SK-N-SH (cell line): ENCODE results near the gene COL24A1. TPM values are rescaled to one million over a fixed set of nuclear protein-coding genes. Genes with fewer than 3 reads are reported as not detected.

Experiments
- CTCF ChIA-PET: fragments of 300-600, 350-600 bp; formaldehyde crosslinking; extraction: SDS; loops from one replicate; lab custom pipeline; 2021; lab: Yijun Ruan, JAX
- POLR2A ChIA-PET: fragments of 350-600 bp; sonication (Branson Sonifier 250); formaldehyde crosslinking; extraction: SDS; loops from one replicate; lab custom pipeline; 2020; ENCODE audit warnings: antibody characterized with exemption, inconsistent platforms; lab: Yijun Ruan, JAX
- DNase-seq: peaks from one replicate; pipeline ENCODE4 v3.0.0; 2012
- H2AFZ ChIP-seq: fragments of 200-600 bp; sonication (generic); 2 replicates; pipeline ENCODE4 v1.8.1; 2016; ENCODE audit warnings: antibody characterized with exemption, mild to moderate bottlenecking, low read depth
- H3F3A ChIP-seq: fragments of 200-600 bp; sonication (generic); replicated peaks from 2 replicates; pipeline ENCODE3; 2016; ENCODE audit warnings: antibody characterized with exemption, mild to moderate bottlenecking; ENCODE audit not compliant: insufficient read depth
- H3K27ac ChIP-seq, 2 experiments: fragments of 200-500 bp in 1 of 2; fragments of 200-600 bp in 1 of 2; sonication (Bioruptor generic) in 1 of 2; sonication (generic), shearing (Covaris generic) in 1 of 2; 2 replicates each; pipeline versions ENCODE4 v1.5.1 to v1.6.1; 2014 to 2016; ENCODE audit warnings: low read depth in 2 of 2, inconsistent platforms in 1 of 2, low read length in 1 of 2, mild to moderate bottlenecking in 1 of 2, mixed read lengths in 1 of 2
- H3K27me3 ChIP-seq: fragments of 200-600 bp; sonication (generic), shearing (Covaris generic); 2 replicates; pipeline ENCODE4 v1.6.1; 2016; ENCODE audit warnings: mixed run types; ENCODE audit not compliant: insufficient read depth
- H3K36me3 ChIP-seq, 2 experiments: fragments of 200-500 bp in 1 of 2; fragments of 200-600 bp in 1 of 2; sonication (Bioruptor generic) in 1 of 2; sonication (generic) in 1 of 2; replicated peaks in 1 of 2; 2 replicates each; pipeline versions ENCODE3 to v1.5.1; 2014 to 2016; ENCODE audit warnings: low read length in 1 of 2, mild to moderate bottlenecking in 1 of 2; ENCODE audit not compliant: insufficient read depth in 2 of 2, control insufficient read depth in 1 of 2
- H3K4me1 ChIP-seq, 2 experiments: fragments of 200-500 bp in 1 of 2; fragments of 200-600 bp in 1 of 2; sonication (Bioruptor generic) in 1 of 2; sonication (generic), shearing (Covaris generic) in 1 of 2; 2 replicates each; pipeline versions ENCODE4 v1.5.1 to v1.6.1; 2014 to 2016; ENCODE audit warnings: low read depth in 1 of 2, low read length in 1 of 2, mixed run types in 1 of 2; ENCODE audit not compliant: insufficient read depth in 2 of 2, control insufficient read depth in 1 of 2
- H3K4me2 ChIP-seq: fragments of 200-600 bp; sonication (generic), shearing (Covaris generic); 2 replicates; pipeline ENCODE4 v1.6.1; 2017; ENCODE audit warnings: mixed run types
- H3K4me3 ChIP-seq, 2 experiments: fragments of 200-500 bp in 1 of 2; fragments of 200-600 bp in 1 of 2; sonication (Bioruptor generic) in 1 of 2; sonication (generic), shearing (Covaris generic) in 1 of 2; 2 replicates each; pipeline versions ENCODE4 v1.5.1 to v1.8.1; 2014 to 2016; ENCODE audit warnings: low read depth in 2 of 2, inconsistent platforms in 1 of 2, low read length in 1 of 2, mild to moderate bottlenecking in 1 of 2, mixed read lengths in 1 of 2, moderate library complexity in 1 of 2
- H3K79me2 ChIP-seq: fragments of 200-600 bp; sonication (generic); 2 replicates; pipeline ENCODE4 v1.8.1; 2017; ENCODE audit warnings: mild to moderate bottlenecking; ENCODE audit not compliant: insufficient read depth
- H3K9ac ChIP-seq: fragments of 200-600 bp; sonication (generic); 2 replicates; pipeline ENCODE4 v1.6.1; 2017; ENCODE audit warnings: mixed run types
- H3K9me2 ChIP-seq: fragments of 200-600 bp; sonication (generic); 2 replicates; pipeline ENCODE4 v1.6.1; 2017; ENCODE audit warnings: mixed run types
- H3K9me3 ChIP-seq: fragments of 200-600 bp; sonication (generic); 2 replicates; pipeline ENCODE4 v1.6.1; 2017; ENCODE audit warnings: mixed run types, mild to moderate bottlenecking, moderate library complexity
- H4K20me1 ChIP-seq: fragments of 200-600 bp; sonication (generic); 2 replicates; pipeline ENCODE4 v1.6.1; 2017; ENCODE audit warnings: mild to moderate bottlenecking, mixed run types; ENCODE audit not compliant: insufficient read depth
- EP300 ChIP-seq, 2 experiments: IDR thresholded peaks; 2 replicates each; pipeline versions ENCODE4 v1.4.0 to v1.6.1; 2012; ENCODE audit warnings: borderline replicate concordance in 1 of 2, low read depth in 1 of 2, low read length in 1 of 2
- EZH2phosphoT487 ChIP-seq: fragments of 200-600 bp; sonication (generic); IDR thresholded peaks from 2 replicates; pipeline ENCODE4 v1.6.1; 2017; ENCODE audit warnings: low read depth, mixed run types, mild to moderate bottlenecking, antibody characterized with exemption, moderate library complexity, borderline replicate concordance
- FOSL2 ChIP-seq: IDR thresholded peaks from 2 replicates; pipeline ENCODE4 v1.4.0; 2012; ENCODE audit warnings: low read depth, mild to moderate bottlenecking, moderate library complexity, borderline replicate concordance
- FOXJ3 ChIP-seq: sonication (generic); formaldehyde crosslinking; IDR thresholded peaks from 2 replicates; pipeline ENCODE4 v1.5.1; 2020; ENCODE audit warnings: mild to moderate bottlenecking, missing genetic modification reagents
- FOXM1 ChIP-seq: IDR thresholded peaks from 2 replicates; pipeline ENCODE4 v1.4.0; 2012; ENCODE audit warnings: low read depth, mild to moderate bottlenecking
- GABPA ChIP-seq: IDR thresholded peaks from 2 replicates; pipeline ENCODE4 v1.4.0; 2012; ENCODE audit warnings: low read depth, mild to moderate bottlenecking
- GATA2 ChIP-seq: sonication (generic); formaldehyde crosslinking; IDR thresholded peaks from 2 replicates; pipeline ENCODE4 v1.5.0; 2020; ENCODE audit warnings: mild to moderate bottlenecking, missing genetic modification reagents
- JUND ChIP-seq: IDR thresholded peaks from 2 replicates; pipeline ENCODE4 v1.4.0; 2012
- MEF2A ChIP-seq: IDR thresholded peaks from 2 replicates; pipeline ENCODE4 v1.4.0; 2012; ENCODE audit warnings: low read depth, borderline replicate concordance
- NFIC ChIP-seq: IDR thresholded peaks from 2 replicates; pipeline ENCODE4 v1.4.0; 2012; ENCODE audit warnings: borderline replicate concordance
- NRF1 ChIP-seq: IDR thresholded peaks from 2 replicates; pipeline ENCODE4 v1.6.1; 2012; ENCODE audit warnings: low read depth, mild to moderate bottlenecking, low read length
- POLR2AphosphoS5 ChIP-seq: IDR thresholded peaks from 2 replicates; pipeline ENCODE4 v1.6.1; 2012; ENCODE audit warnings: low read depth, low read length
- RCOR1 ChIP-seq: fragments of 150-350 bp; IDR thresholded peaks from 2 replicates; pipeline ENCODE4 v1.6.1; 2017; ENCODE audit warnings: antibody characterized with exemption, low read length
- RFX5 ChIP-seq: IDR thresholded peaks from 2 replicates; pipeline ENCODE4 v1.6.1; 2012; ENCODE audit warnings: mild to moderate bottlenecking, improper control_type of control experiment, low read length
- SIN3A ChIP-seq: IDR thresholded peaks from 2 replicates; pipeline ENCODE4 v1.6.1; 2012; ENCODE audit warnings: low read depth, mild to moderate bottlenecking, low read length, moderate library complexity, borderline replicate concordance
- TAF1 ChIP-seq: IDR thresholded peaks from 2 replicates; pipeline ENCODE4 v1.6.1; 2012; ENCODE audit warnings: low read depth, mild to moderate bottlenecking, low read length, moderate library complexity, borderline replicate concordance
- TCF12 ChIP-seq: IDR thresholded peaks from 2 replicates; pipeline ENCODE4 v1.4.0; 2012
- TEAD4 ChIP-seq: IDR thresholded peaks from 2 replicates; pipeline ENCODE4 v1.4.0; 2012; ENCODE audit warnings: mild to moderate bottlenecking, borderline replicate concordance; ENCODE audit not compliant: insufficient read depth
- YY1 ChIP-seq: IDR thresholded peaks from 2 replicates; pipeline ENCODE4 v1.4.0; 2012; ENCODE audit warnings: low read depth, mild to moderate bottlenecking
- WGBS: methylation state at CpG from one replicate; pipeline ENCODE4 v1.1.6; 2017; ENCODE audit warnings: low lambda C conversion rate; 5-methylcytosine and 5-hydroxymethylcytosine counted together
- polyA plus RNA-seq, 3 experiments: library from polyadenylated mRNA; depleted of rRNA; stranded (reverse); fragments of >200 nt; gene quantifications; 2 replicates each; pipeline ENCODE4 v1.2.3, GENCODE V29; 2012
- TF ChIP-seq, protein P1 (sequence below): IDR thresholded peaks from 2 replicates; pipeline ENCODE4 v1.4.0; 2012; ENCODE audit warnings: low read depth, borderline replicate concordance
- TF ChIP-seq, protein P2 (sequence below): fragments of 150-350 bp; IDR thresholded peaks from 2 replicates; pipeline ENCODE4 v1.6.1; 2016; ENCODE audit warnings: mild to moderate bottlenecking, low read depth, low read length
- TF ChIP-seq, protein P3 (sequence below): IDR thresholded peaks from 2 replicates; pipeline ENCODE4 v1.4.0; 2012; ENCODE audit warnings: low read depth, borderline replicate concordance
- TF ChIP-seq, protein P4 (sequence below): IDR thresholded peaks from 2 replicates; pipeline ENCODE4; 2012
- TF ChIP-seq, protein P5 (sequence below): fragments of 200-600 bp; sonication (generic); IDR thresholded peaks from 2 replicates; pipeline ENCODE4 v1.6.1; 2017; ENCODE audit warnings: antibody characterized with exemption, mild to moderate bottlenecking, moderate library complexity

COL24A1 gene
- polyA plus RNA-seq, 1 of the 3 experiments (the other 2 are of a cell fraction) = not detected

DNA sequence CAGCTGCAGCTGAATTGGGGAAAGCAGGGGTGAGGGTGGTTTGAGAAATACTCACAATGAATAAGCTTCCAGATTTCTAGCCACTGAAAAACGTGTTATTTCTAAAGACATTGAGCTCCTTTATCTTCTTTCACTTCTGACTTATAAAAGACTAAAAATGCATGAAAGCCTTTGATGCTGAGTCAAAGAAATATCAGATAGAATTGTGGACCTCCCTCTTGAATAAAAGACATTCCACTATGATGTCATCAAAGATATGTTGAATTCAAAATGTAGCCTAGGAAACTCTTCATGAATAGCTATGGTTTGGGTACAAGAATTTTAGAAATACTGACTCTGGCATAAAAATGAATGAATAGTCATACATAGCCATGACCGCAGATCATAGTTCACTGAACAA, 44.7 kb upstream of the COL24A1 start:
- Histone ChIP-seq H3K27me3 (peaks cover 5% of the 10 kb centered on the region; the same call in 1 of the 2 replicates), H3K4me1 (no peaks in the 10 kb centered on the region), H3K9me3 (no peaks in the 10 kb centered on the region), H3K4me2 (no peak overlapping the region), H2AFZ (no peak overlapping the region), H3K4me3 (no peak overlapping the region), H3K9me2 (no peaks in the 10 kb centered on the region), H3K27ac (no peak overlapping the region), H3K79me2 (no peaks in the 10 kb centered on the region), H4K20me1 (no peaks in the 10 kb centered on the region), H3K36me3 (no peaks in the 10 kb centered on the region), H3K9ac (no peak overlapping the region), H3F3A (no peaks in the 10 kb centered on the region)
- TF ChIP-seq TEAD4 (no peak), GATA2 (CRISPR knock-in tag) (no peak), NRF1 (no peak), NFIC (no peak), RFX5 (no peak), JUND (no peak), MEF2A (no peak), EP300 (IDR thresholded peaks at IDR 0.05; ENCODE audit: borderline replicate concordance in 1 of 2, low read depth in 1 of 2, low read length in 1 of 2) (no peak), FOXJ3 (CRISPR knock-in tag) (no peak), YY1 (no peak), RCOR1 (no peak), POLR2AphosphoS5 (no peak), TCF12 (no peak)
- TF ChIP-seq, protein P1, sequence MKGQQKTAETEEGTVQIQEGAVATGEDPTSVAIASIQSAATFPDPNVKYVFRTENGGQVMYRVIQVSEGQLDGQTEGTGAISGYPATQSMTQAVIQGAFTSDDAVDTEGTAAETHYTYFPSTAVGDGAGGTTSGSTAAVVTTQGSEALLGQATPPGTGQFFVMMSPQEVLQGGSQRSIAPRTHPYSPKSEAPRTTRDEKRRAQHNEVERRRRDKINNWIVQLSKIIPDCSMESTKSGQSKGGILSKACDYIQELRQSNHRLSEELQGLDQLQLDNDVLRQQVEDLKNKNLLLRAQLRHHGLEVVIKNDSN = no peak
- TF ChIP-seq, protein P2, sequence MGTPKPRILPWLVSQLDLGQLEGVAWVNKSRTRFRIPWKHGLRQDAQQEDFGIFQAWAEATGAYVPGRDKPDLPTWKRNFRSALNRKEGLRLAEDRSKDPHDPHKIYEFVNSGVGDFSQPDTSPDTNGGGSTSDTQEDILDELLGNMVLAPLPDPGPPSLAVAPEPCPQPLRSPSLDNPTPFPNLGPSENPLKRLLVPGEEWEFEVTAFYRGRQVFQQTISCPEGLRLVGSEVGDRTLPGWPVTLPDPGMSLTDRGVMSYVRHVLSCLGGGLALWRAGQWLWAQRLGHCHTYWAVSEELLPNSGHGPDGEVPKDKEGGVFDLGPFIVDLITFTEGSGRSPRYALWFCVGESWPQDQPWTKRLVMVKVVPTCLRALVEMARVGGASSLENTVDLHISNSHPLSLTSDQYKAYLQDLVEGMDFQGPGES = no peak
- TF ChIP-seq, protein P3, sequence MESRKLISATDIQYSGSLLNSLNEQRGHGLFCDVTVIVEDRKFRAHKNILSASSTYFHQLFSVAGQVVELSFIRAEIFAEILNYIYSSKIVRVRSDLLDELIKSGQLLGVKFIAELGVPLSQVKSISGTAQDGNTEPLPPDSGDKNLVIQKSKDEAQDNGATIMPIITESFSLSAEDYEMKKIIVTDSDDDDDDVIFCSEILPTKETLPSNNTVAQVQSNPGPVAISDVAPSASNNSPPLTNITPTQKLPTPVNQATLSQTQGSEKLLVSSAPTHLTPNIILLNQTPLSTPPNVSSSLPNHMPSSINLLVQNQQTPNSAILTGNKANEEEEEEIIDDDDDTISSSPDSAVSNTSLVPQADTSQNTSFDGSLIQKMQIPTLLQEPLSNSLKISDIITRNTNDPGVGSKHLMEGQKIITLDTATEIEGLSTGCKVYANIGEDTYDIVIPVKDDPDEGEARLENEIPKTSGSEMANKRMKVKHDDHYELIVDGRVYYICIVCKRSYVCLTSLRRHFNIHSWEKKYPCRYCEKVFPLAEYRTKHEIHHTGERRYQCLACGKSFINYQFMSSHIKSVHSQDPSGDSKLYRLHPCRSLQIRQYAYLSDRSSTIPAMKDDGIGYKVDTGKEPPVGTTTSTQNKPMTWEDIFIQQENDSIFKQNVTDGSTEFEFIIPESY = no peak
- CTCF ChIA-PET = no interaction called here
- DNase-seq = no peak
- WGBS = 52% methylated on average over 2 of the region's 2 CpGs
- POLR2A ChIA-PET = no interaction called here

DNA sequence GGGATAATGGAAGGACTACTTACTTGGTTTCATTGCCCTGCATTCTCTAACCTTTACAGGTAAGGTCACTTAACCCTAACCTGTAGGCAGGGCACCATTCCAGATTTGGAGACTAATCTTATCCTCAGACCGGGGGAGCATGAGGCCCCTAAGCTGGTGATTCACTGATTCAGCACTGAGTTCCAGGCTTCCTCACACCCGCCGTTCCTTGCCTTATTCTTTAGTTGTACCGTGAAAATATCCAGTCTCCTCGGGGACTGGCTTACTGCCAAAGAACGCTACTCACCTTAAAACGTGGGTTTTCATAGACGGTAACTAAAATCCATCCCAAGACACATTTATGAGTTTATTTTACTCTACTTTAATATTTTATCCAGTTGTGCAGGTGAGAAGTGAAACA, 44.3 kb upstream of the COL24A1 start:
- Histone ChIP-seq H3K27ac (no peak overlapping the region), H3K4me2 (no peak overlapping the region), H3K9me3 (no peaks in the 10 kb centered on the region), H3K4me1 (no peaks in the 10 kb centered on the region), H3K9ac (no peak overlapping the region), H3K79me2 (no peaks in the 10 kb centered on the region), H3K4me3 (no peak overlapping the region), H3F3A (no peaks in the 10 kb centered on the region), H4K20me1 (no peaks in the 10 kb centered on the region), H3K9me2 (no peaks in the 10 kb centered on the region), H3K27me3 (peaks cover 5% of the 10 kb centered on the region; the same call in 1 of the 2 replicates), H2AFZ (no peak overlapping the region), H3K36me3 (no peaks in the 10 kb centered on the region)
- 2% methylated on average over 8 of the region's 8 CpGs for WGBS
- ChIA-PET CTCF (no interaction called here), POLR2A (no interaction called here)
- no peak for DNase-seq
- TF ChIP-seq FOXM1 (no peak), TAF1 (no peak), JUND (no peak), POLR2AphosphoS5 (no peak), FOXJ3 (CRISPR knock-in tag) (no peak), MEF2A (no peak), RFX5 (no peak), SIN3A (no peak), FOSL2 (no peak), TCF12 (no peak), EZH2phosphoT487 (no peak), GABPA (no peak)
- TF ChIP-seq, protein P4, sequence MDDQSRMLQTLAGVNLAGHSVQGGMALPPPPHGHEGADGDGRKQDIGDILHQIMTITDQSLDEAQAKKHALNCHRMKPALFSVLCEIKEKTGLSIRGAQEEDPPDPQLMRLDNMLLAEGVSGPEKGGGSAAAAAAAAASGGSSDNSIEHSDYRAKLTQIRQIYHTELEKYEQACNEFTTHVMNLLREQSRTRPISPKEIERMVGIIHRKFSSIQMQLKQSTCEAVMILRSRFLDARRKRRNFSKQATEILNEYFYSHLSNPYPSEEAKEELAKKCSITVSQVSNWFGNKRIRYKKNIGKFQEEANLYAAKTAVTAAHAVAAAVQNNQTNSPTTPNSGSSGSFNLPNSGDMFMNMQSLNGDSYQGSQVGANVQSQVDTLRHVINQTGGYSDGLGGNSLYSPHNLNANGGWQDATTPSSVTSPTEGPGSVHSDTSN = no peak
- TF ChIP-seq, protein P5, sequence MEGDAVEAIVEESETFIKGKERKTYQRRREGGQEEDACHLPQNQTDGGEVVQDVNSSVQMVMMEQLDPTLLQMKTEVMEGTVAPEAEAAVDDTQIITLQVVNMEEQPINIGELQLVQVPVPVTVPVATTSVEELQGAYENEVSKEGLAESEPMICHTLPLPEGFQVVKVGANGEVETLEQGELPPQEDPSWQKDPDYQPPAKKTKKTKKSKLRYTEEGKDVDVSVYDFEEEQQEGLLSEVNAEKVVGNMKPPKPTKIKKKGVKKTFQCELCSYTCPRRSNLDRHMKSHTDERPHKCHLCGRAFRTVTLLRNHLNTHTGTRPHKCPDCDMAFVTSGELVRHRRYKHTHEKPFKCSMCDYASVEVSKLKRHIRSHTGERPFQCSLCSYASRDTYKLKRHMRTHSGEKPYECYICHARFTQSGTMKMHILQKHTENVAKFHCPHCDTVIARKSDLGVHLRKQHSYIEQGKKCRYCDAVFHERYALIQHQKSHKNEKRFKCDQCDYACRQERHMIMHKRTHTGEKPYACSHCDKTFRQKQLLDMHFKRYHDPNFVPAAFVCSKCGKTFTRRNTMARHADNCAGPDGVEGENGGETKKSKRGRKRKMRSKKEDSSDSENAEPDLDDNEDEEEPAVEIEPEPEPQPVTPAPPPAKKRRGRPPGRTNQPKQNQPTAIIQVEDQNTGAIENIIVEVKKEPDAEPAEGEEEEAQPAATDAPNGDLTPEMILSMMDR = no peak
